Measurements from ENCODE around the gene FSHR.

The FSHR gene, protein sequence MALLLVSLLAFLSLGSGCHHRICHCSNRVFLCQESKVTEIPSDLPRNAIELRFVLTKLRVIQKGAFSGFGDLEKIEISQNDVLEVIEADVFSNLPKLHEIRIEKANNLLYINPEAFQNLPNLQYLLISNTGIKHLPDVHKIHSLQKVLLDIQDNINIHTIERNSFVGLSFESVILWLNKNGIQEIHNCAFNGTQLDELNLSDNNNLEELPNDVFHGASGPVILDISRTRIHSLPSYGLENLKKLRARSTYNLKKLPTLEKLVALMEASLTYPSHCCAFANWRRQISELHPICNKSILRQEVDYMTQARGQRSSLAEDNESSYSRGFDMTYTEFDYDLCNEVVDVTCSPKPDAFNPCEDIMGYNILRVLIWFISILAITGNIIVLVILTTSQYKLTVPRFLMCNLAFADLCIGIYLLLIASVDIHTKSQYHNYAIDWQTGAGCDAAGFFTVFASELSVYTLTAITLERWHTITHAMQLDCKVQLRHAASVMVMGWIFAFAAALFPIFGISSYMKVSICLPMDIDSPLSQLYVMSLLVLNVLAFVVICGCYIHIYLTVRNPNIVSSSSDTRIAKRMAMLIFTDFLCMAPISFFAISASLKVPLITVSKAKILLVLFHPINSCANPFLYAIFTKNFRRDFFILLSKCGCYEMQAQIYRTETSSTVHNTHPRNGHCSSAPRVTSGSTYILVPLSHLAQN

GRCh38 chr2:49154140-49154539 lies at the start of gene FSHR:
Gene FSHR (minus strand): TSS chr2:49154515. CDS start chr2:49154417, 98 bp downstream.
- DNase-seq (ENCODE audit: low read depth in 2 of 2) = no peak

DNA sequence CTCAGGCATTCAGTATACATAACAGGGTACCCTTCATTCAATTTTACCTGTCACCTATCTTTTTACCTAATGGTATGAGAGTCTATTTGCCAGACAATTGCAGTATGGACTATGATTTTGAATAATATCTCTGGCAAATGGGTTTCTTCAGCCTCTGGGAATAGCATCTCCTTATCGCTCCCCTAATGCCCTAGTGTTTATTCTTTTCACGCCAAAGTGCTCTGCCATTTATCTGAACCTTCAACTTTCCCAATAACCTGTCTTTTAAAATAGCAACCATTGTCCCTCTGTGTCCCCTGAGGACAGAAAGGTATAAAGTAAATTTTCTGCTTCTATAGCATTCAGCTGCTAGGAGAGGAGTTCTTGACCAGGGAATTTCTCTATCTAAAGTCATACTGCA lies 45.0 kb upstream of the FSHR start:
- DNase-seq (ENCODE audit: low read depth in 2 of 2) = no peak

DNA sequence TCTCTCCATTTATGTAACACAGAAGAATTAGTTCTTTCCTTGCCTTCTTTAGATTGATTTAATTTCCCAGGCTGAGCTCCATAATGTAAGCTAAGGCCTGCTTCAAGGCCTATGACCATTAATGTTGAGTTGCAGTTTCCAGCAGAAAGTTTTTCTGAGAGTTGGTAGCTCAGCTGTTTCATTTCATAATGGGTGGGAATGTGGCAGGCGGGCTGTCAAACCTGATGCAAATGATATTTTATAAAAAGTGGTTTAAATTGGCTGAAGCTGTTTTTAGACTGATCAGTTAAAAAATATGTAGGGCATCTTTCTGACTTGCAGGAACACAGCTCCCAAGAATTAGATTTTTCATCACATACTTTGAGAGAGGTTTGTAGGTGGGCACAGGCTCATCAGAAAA lies 40.4 kb upstream of the FSHR start:
- DNase-seq (ENCODE audit: low read depth in 2 of 2) = no peak

GRCh38 chr2:49192036-49192435 lies 37.7 kb upstream of the FSHR start:
- no peak for DNase-seq (ENCODE audit: low read depth in 2 of 2)

- DNase-seq (ENCODE audit: low read depth in 2 of 2) = no peak
Measured at GRCh38 chr2:49189512-49190225, 35.4 kb upstream of the FSHR start.

- no peak for DNase-seq (ENCODE audit: low read depth in 2 of 2)
Measured at GRCh38 chr2:49186050-49186648, 31.8 kb upstream of the FSHR start.

DNA sequence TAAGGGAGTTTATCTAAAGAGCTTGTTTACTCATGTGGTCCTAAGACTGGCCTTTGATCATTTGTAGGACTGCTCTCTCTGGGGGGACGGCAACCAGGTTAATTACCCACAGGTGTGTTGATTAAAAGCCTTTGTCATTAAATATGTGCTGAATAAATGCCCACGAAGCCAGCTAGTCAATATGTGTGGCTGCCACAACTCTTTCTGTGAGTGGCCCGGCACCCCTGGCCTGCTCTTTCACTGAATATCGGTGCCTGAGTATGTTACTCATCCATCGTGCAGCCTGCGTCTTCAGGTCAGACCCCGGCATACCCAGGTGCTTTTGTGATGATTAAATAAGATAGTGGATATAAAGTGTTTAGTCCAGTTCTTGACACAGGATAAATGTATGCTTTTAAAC lies 24.3 kb upstream of the FSHR start:
- no peak for DNase-seq (ENCODE audit: low read depth in 2 of 2)

DNA sequence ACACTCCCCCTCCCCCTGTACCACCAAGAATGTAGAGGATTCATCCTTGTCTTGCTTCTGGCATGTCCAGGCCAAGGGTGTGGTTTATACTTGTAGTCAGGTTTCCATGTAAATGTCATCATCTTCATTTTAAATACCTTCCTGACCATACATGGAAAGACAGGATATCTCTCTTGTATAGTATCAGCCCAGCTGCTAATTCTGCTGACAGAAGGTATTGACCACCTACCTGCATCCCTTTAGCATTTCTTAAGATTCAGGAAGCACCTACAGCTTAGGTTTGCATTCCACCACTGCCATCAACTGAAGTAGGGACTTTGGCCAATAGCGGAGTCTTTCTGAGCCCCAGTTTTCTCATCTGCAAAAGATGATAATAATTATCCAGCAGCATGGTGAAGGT lies 22.9 kb upstream of the FSHR start:
- DNase-seq (ENCODE audit: low read depth in 2 of 2) = no peak

DNA sequence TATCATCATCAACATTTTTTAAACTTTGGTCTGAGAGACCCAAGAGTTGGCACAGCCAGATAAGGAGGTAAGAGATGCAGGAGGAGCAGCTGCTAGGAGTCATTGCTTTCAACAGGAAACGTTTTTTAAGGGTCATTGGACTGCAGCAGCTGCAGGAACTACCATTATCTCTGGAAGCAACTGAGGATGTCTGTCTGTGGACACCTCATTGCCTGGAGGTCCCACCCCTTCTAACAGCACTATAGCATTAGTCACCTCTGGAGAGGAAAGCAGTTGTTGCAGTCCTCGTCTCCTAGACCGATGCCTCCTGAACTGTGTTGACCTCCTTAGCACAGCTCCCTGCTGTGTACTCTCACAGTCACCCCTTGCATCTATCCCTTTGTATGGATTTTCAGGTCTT lies 21.5 kb upstream of the FSHR start:
- no peak for DNase-seq (ENCODE audit: low read depth in 2 of 2)

GRCh38 chr2:49174750-49175149 lies 20.4 kb upstream of the FSHR start:
- DNase-seq (ENCODE audit: low read depth in 2 of 2) = no peak

DNA sequence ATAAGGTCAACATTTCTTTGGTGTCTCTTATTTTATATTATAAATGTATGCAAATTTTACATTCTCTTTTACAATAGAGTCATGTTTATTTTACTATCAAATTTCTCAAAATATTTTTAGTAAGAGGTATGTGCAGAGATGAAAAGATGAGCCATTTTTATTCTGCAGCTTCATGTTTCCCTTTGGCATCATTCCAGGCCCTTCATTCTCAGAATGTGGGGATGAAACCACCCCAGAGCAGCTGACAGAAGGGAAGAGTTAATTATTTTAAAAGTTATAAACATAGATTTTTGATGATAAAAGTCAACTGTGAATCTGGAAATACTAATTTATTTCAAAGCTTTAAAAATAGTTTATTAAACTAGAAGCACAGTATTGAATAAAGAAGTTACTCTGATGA lies 12.8 kb upstream of the FSHR start:
- DNase-seq (ENCODE audit: low read depth in 2 of 2) = no peak

- DNase-seq (ENCODE audit: low read depth in 2 of 2) = no peak
Measured at GRCh38 chr2:49165662-49166061, 11.3 kb upstream of the FSHR start.

GRCh38 chr2:49164729-49165128 lies 10.4 kb upstream of the FSHR start:
- DNase-seq (ENCODE audit: low read depth in 2 of 2) = no peak

DNA sequence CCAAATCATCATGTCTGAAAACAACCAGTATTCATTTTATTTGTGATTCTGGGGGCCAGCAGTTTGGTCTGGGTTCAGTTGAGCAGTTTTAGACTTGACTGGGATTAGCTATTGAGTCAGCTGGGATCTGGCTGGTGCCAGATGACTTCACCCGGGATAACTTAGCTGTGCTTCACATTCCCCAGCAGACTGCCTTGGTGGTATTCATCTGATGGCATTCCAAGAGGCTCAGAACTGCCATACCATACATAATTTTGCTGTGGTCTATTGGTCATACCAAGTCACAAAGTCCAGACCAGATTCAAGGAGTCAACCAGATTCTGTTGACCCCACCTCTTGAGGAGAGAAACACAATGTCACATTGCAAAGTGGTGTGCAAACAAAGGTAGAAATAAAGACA lies 7.8 kb upstream of the FSHR start:
- DNase-seq (ENCODE audit: low read depth in 2 of 2) = no peak

- no peak for DNase-seq (ENCODE audit: low read depth in 2 of 2)
Measured at GRCh38 chr2:49154891-49155290, 576 bp upstream of the FSHR start.

DNA sequence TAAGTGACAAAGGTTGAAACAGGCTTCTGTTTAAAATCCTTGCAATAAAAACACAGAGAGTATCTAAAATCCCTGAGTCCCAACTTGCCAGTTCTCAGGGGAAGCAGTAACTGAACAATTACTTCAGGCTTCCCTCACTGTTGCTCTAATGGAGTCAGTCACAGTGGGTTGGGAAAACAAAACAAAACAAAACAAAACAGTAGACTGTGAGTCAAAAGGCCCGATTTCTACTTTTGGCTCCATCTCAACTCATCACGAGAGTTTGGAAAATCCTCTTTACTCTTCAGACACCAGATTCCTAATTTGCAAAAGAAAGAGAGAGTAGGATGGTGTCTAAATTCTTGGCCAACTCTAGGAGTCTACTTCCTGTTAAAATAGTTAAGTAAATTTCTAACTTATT lies 1.1 kb downstream of the FSHR start:
- DNase-seq (ENCODE audit: low read depth in 2 of 2) = no peak

DNA sequence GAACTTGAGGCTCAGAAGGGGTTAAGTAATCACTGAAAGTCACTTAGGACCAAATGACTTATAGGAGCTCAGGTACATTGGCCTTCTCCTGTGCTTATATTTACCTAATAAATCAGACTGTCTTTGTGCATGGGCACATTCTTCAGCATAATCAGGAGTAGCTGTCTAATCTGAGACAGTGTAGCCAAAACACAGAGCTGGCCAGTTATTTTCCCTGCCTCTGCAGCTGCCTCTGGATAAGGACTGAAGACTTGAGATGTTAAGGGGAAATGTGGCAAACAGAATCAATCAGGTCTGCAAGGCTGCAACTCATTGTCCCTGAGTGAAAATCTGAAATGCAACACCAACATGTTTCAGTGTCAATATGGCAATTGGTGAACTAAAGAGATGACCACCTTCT lies 1.5 kb downstream of the FSHR start:
- no peak for DNase-seq (ENCODE audit: low read depth in 2 of 2)

- DNase-seq (ENCODE audit: low read depth in 2 of 2) = no peak
Measured at GRCh38 chr2:49146401-49146800, 7.9 kb downstream of the FSHR start.

- DNase-seq (ENCODE audit: low read depth in 2 of 2) = no peak
Measured at GRCh38 chr2:49131801-49132200, 22.5 kb downstream of the FSHR start.

- DNase-seq (ENCODE audit: low read depth in 2 of 2) = no peak
Measured at GRCh38 chr2:49129034-49129433, 25.3 kb downstream of the FSHR start.

DNA sequence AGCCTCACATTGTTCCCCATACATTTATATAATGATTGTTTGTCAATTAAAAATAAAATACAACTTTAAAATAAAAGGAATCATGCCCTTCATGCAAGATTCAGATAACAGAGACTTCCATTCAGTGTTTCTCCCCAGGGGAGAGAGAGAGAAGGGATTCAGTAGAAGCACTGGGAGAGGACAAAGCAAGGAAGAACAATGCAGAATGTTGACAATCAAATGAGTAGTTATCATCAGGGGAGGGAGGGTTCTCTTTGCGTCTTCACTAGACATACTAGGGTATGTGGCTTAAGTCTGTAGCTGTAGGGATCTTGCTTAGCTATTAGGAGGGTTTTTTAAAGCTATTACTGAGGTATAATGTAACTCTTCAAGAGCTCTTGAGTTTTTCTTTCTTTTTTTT lies 30.7 kb downstream of the FSHR start:
- DNase-seq (ENCODE audit: low read depth in 2 of 2) = no peak

- no peak for DNase-seq (ENCODE audit: low read depth in 2 of 2)
Measured at GRCh38 chr2:49122107-49122506, 32.2 kb downstream of the FSHR start.

Measured in stimulated activated CD4-positive, alpha-beta T cell treated with anti-CD3 and anti-CD28 coated beads, Interleukin-1b, Interleukin-23, amount 100 ng/mL, for 4 hours (primary cell).